ENCODE measurements around the gene INSR. TPM values are rescaled to one million over a fixed set of nuclear protein-coding genes. Genes with fewer than 3 reads are reported as not detected.

INSR gene
- total and polyA plus RNA-seq, 10 of the 15 experiments (the other 5 are each of a cell fraction or from before 2014, with no cell fraction given), result 4.2 to 34.9 (median 13.6) TPM

- POLR2A ChIA-PET, result interaction anchor here (0.5 to 2.0 kb wide), 16 partner anchors 15 to 821 kb away, joined by 3 to 14 read pairs (median 4); partner anchors contain the start of genes ARHGEF18, SNAPC2 and ZNF557
- no peaks in the 10 kb centered on the region for H3K36me3 ChIP-seq (ENCODE audit: control insufficient read depth in 2 of 2, insufficient read depth in 2 of 2, low read length in 1 of 2)
Observed at GRCh38 chr19:7099597-7099921, 194.7 kb downstream of the INSR start.

More at GRCh38 chr19:7099597-7099921, 194.7 kb downstream of the INSR start:
- no peaks in the 10 kb centered on the region for H4K20me1 ChIP-seq (ENCODE audit: control insufficient read depth, insufficient read depth)
- ChIA-PET SMC1A (ENCODE audit: uncharacterized antibody, unreplicated experiment) (interaction anchor here (0.6 to 1.8 kb wide), 20 partner anchors 29 to 280 kb away, joined by 3 to 9 read pairs (median 4); no protein-coding TSS in a partner anchor), RAD21 (ENCODE audit: unreplicated experiment) (interaction anchor here (0.6 to 2.3 kb wide), 29 partner anchors 30 to 581 kb away, joined by 3 to 21 read pairs (median 4); partner anchors contain the start of genes ARHGEF18, PET100, TRAPPC5 and XAB2), CTCF (interaction anchor here (0.7 to 5.7 kb wide), 18 partner anchors 15 to 972 kb away, joined by 3 to 62 read pairs (median 4); partner anchors contain the start of genes ARHGEF18, TRAPPC5 and ZNF557)
- peak overlapping the region; percentile 81 for H3K4me2 ChIP-seq (ENCODE audit: control insufficient read depth, insufficient read depth)
- H3K79me2 ChIP-seq (ENCODE audit: control insufficient read depth, insufficient read depth, low read length), result no peaks in the 10 kb centered on the region
- ATAC-seq (no peak), FAIRE-seq (no peak), DNase-seq (ENCODE audit: low read depth, low spot score) (no peak)
- peak overlapping the region; percentile 75 for H3K27ac ChIP-seq (ENCODE audit: control insufficient read depth, insufficient read depth)
- H2AFZ ChIP-seq (ENCODE audit: control insufficient read depth, low read depth, low read length), result peak overlapping the region; percentile 85
- H3K4me1 ChIP-seq (ENCODE audit: control insufficient read depth, insufficient read depth, low read length), result peaks cover 9% of the 10 kb centered on the region
- in situ Hi-C loops (cut with MboI) (no loop called here), intact Hi-C loops (cut with micrococcal nuclease; ENCODE audit: unreplicated experiment) (loop anchor here (2.0 kb wide), 1 partner anchor 153 kb away; no protein-coding TSS in a partner anchor)
- H3K9me3 ChIP-seq (replicated peaks; ENCODE audit: control insufficient read depth, insufficient read depth, low read length), result peaks cover 4% of the 10 kb centered on the region; the same call in 2 of the 3 replicates
- H3K9ac ChIP-seq (ENCODE audit: control insufficient read depth, insufficient read depth, low read length), result peak overlapping the region; percentile 82
- BruUV-seq (replicated peaks), result no TSS peak
- 7% methylated on average over 9 of the region's 9 CpGs for WGBS (ENCODE audit: insufficient coverage, insufficient replicate concordance, low lambda C conversion rate, missing lambda C conversion rate)
- H3K4me3 ChIP-seq, result peak overlapping the region; percentile 76
- TF ChIP-seq PAX5 (IDR thresholded peaks at IDR 0.05; ENCODE audit: borderline replicate concordance, low read depth, low read length) (0 out of 2 replicates have a peak, but pooled peaks have one; percentile 17), DPF2 (IDR thresholded peaks at IDR 0.05) (no peak), ATF2 (IDR thresholded peaks at IDR 0.05; ENCODE audit: low read length) (no peak), MYB (IDR thresholded peaks at IDR 0.05; ENCODE audit: borderline replicate concordance, low read depth, low read length) (no peak)
- H3K27me3 ChIP-seq (replicated peaks in 1 of 2; ENCODE audit: control insufficient read depth in 2 of 2, insufficient read depth in 2 of 2, low read length in 1 of 2), result no peaks in the 10 kb centered on the region

Data from GM12878 (cell line).